B cell (primary cell): Measurements from ENCODE around the gene UBXN2A. TPM values are rescaled to one million over a fixed set of nuclear protein-coding genes. Genes with fewer than 3 reads are reported as not detected.

ENCODE experiments used
- ATAC-seq: fragments of 200-7000 bp; cut with Tn5 transposase; one replicate; pipeline ENCODE4 v1.10.0; 2021; ENCODE audit warnings: low read depth, mild to moderate bottlenecking, moderate number of reproducible peaks, moderate library complexity
- CTCF ChIA-PET: fragments of 350-600 bp; sonication (Branson Sonifier 250); formaldehyde crosslinking; loops from one replicate; lab custom pipeline; 2021; ENCODE audit warnings: antibody characterized with exemption, inconsistent platforms; lab: Charles Lee
- POLR2A ChIA-PET: fragments of 350-600 bp; sonication (Branson Sonifier 250); formaldehyde crosslinking; loops from one replicate; lab custom pipeline; 2021; ENCODE audit warnings: antibody characterized with exemption; lab: Charles Lee
- DNase-seq: peaks from one replicate; pipeline ENCODE4 v3.0.0; 2013
- H2AFZ ChIP-seq: 2 replicates; pipeline ENCODE4 v1.6.1; 2012; ENCODE audit warnings: mild to moderate bottlenecking, low read depth, low read length; ENCODE audit not compliant: insufficient read depth, poor library complexity, severe bottlenecking
- H3K27ac ChIP-seq, 2 donors: 1 replicate in 1 of 2; 2 replicates in 1 of 2; pipeline ENCODE4 v1.5.1; 2012 to 2013; ENCODE audit warnings: low read length in 2 of 2, mild to moderate bottlenecking in 2 of 2, moderate library complexity in 1 of 2
- H3K27me3 ChIP-seq, 4 experiments: fragments of 200-600 bp in 1 of 4; sonication (generic) in 1 of 4; replicated peaks in 1 of 4; 1 replicate in 2 of 4; 2 replicates in 2 of 4; pipeline versions ENCODE4 v1.6.1 to v1.7.0; 2013 to 2016; ENCODE audit warnings: low read length in 3 of 4, mild to moderate bottlenecking in 2 of 4, mixed read lengths in 1 of 4, moderate library complexity in 1 of 4; ENCODE audit not compliant: insufficient read depth in 4 of 4, control insufficient read depth in 3 of 4; ENCODE audit errors: control extremely low read depth in 1 of 4
- H3K36me3 ChIP-seq, 2 experiments: replicated peaks in 1 of 2; 1 replicate in 1 of 2; 2 replicates in 1 of 2; pipeline versions ENCODE4 v1.6.1 to v1.7.1; 2013; ENCODE audit warnings: low read length in 1 of 2; ENCODE audit not compliant: insufficient read depth in 2 of 2, control insufficient read depth in 1 of 2; ENCODE audit errors: control extremely low read depth in 1 of 2, extremely low read depth in 1 of 2
- H3K4me1 ChIP-seq, 2 donors: fragments of 200-600 bp in 1 of 2; sonication (generic) in 1 of 2; 1 replicate in 1 of 2; 2 replicates in 1 of 2; pipeline versions ENCODE4 v1.5.1 to v1.6.1; 2013 to 2017; ENCODE audit warnings: low read length in 2 of 2; ENCODE audit not compliant: control insufficient read depth in 2 of 2, insufficient read depth in 2 of 2
- H3K4me2 ChIP-seq: replicated peaks from 2 replicates; pipeline ENCODE3; 2012; ENCODE audit warnings: mild to moderate bottlenecking, low read depth, low read length; ENCODE audit not compliant: poor library complexity, severe bottlenecking
- H3K4me3 ChIP-seq, 5 experiments: fragments of 200-600 bp in 1 of 5; sonication (generic) in 1 of 5; 1 replicate in 3 of 5; 2 replicates in 2 of 5; pipeline versions ENCODE4 v1.5.1 to v1.7.0; 2011 to 2016; ENCODE audit warnings: low read length in 4 of 5, mild to moderate bottlenecking in 4 of 5, low read depth in 2 of 5, control low read depth in 1 of 5, moderate library complexity in 1 of 5; ENCODE audit not compliant: insufficient read depth in 1 of 5; ENCODE audit errors: control extremely low read depth in 1 of 5, extremely low read depth in 1 of 5
- H3K79me2 ChIP-seq: fragments of 200-600 bp; sonication (generic); one replicate; pipeline ENCODE4 v1.6.0; 2016; ENCODE audit warnings: low read length; ENCODE audit not compliant: control insufficient read depth, insufficient read depth
- H3K9ac ChIP-seq: fragments of 200-600 bp; sonication (generic); 2 replicates; pipeline ENCODE4 v1.6.1; 2017; ENCODE audit warnings: mild to moderate bottlenecking, low read length, moderate library complexity
- H3K9me3 ChIP-seq, 3 donors: one replicate each; pipeline versions ENCODE4 v1.6.1 to v1.7.1; 2013; ENCODE audit warnings: low read length in 2 of 3; ENCODE audit not compliant: control insufficient read depth in 2 of 3, insufficient read depth in 1 of 3; ENCODE audit errors: control extremely low read depth in 1 of 3
- H4K20me1 ChIP-seq: 2 replicates; pipeline ENCODE4 v1.6.0; 2012; ENCODE audit warnings: mild to moderate bottlenecking, low read length; ENCODE audit not compliant: insufficient read depth, control insufficient read depth, poor library complexity, severe bottlenecking
- H3K27ac Mint-ChIP-seq: one replicate; pipeline ENCODE4 v1.8.0; 2021; ENCODE audit warnings: mixed read lengths
- H3K27me3 Mint-ChIP-seq: one replicate; pipeline ENCODE4 v1.8.0; 2021; ENCODE audit warnings: mixed read lengths
- H3K4me1 Mint-ChIP-seq: one replicate; pipeline ENCODE4 v1.8.0; 2021; ENCODE audit warnings: mixed read lengths
- H3K4me3 Mint-ChIP-seq: one replicate; pipeline ENCODE4 v1.8.0; 2021; ENCODE audit warnings: mixed read lengths
- H3K9me3 Mint-ChIP-seq: one replicate; pipeline ENCODE4 v1.8.0; 2022; ENCODE audit warnings: mixed read lengths; ENCODE audit not compliant: insufficient read depth
- CTCF ChIP-seq: fragments of 200-600 bp; IDR thresholded peaks from one replicate; pipeline ENCODE4 v1.8.0; 2022; ENCODE audit warnings: antibody characterized with exemption, mild to moderate bottlenecking
- EZH2 ChIP-seq: IDR thresholded peaks from 2 replicates; pipeline ENCODE4 v1.6.1; 2012; ENCODE audit warnings: borderline replicate concordance, low read depth, mild to moderate bottlenecking, moderate library complexity, low read length; ENCODE audit not compliant: insufficient read depth, poor library complexity, severe bottlenecking
- WGBS: methylation state at CpG from one replicate; pipeline ENCODE4 v1.1.5; 2013; ENCODE audit warnings: missing lambda C conversion rate; ENCODE audit not compliant: insufficient coverage; 5-methylcytosine and 5-hydroxymethylcytosine counted together
- intact Hi-C: fragments of 100-400 bp; cut with micrococcal nuclease; formaldehyde crosslinking; loops from one replicate; pipeline ENCODE4 v1.10.0; 2022
- polyA plus RNA-seq: library from polyadenylated mRNA; depleted of rRNA; stranded (reverse); fragments of >200 nt; gene quantifications from 2 replicates; pipeline ENCODE4 v1.2.3, GENCODE V29; 2012
- total RNA-seq, 2 donors: library from RNA; stranded (reverse); fragments of 120-200 nt in 1 of 2; gene quantifications; 1 replicate in 1 of 2; 2 replicates in 1 of 2; pipeline versions ENCODE4 v1.2.3 to v1.2.4, GENCODE V29; 2013 to 2022

UBXN2A gene
- total and polyA plus RNA-seq, 2 donors (not counting 1 experiment from before 2014, with no cell fraction given) = 2.8 to 13.4 TPM

GRCh38 chr2:24010477-24011249 lies 70.4 kb downstream of the UBXN2A start:
- H3K9ac ChIP-seq = no peak overlapping the region
- POLR2A ChIA-PET = no interaction called here

More at GRCh38 chr2:24010477-24011249, 70.4 kb downstream of the UBXN2A start:
- no peaks in the 10 kb centered on the region for H4K20me1 ChIP-seq
- H3K4me3 ChIP-seq = no peak overlapping the region
- no peak for ATAC-seq
- peak overlapping the region; percentile 75 for H3K4me2 ChIP-seq
- intact Hi-C loops = no loop called here
- H3K9me3 Mint-ChIP-seq = no peaks in the 10 kb centered on the region
- peaks cover 0 to 10% (median 0%) of the 10 kb centered on the region in 3 donors for H3K9me3 ChIP-seq
- 54% methylated on average over 34 of the region's 37 CpGs for WGBS
- no peak overlapping the region for H3K27ac ChIP-seq
- H3K4me1 ChIP-seq = peaks cover 13 to 15% of the 10 kb centered on the region in 2 donors
- H3K27me3 ChIP-seq = peaks cover 0 to 34% (median 15%) of the 10 kb centered on the region in 4 experiments
- H3K36me3 ChIP-seq = no peaks in the 10 kb centered on the region
- H3K27ac Mint-ChIP-seq = no peak overlapping the region
- H2AFZ ChIP-seq = no peak overlapping the region
- H3K4me1 Mint-ChIP-seq = peaks cover 7% of the 10 kb centered on the region
- no peak for DNase-seq
- CTCF ChIA-PET = interaction anchor here (3.7 kb wide), 1 partner anchor 84 kb away, joined by 12 read pairs; the partner anchor contains the start of gene ATAD2B
- H3K4me3 Mint-ChIP-seq = no peak overlapping the region
- H3K79me2 ChIP-seq = no peaks in the 10 kb centered on the region
- peaks cover 29% of the 10 kb centered on the region for H3K27me3 Mint-ChIP-seq
- TF ChIP-seq CTCF (no peak), EZH2 (no peak)
